Activated naive CD8-positive, alpha-beta T cell treated with anti-CD3 and anti-CD28 coated beads, Interleukin-2, amount 50 U/mL, for 24 hours (primary cell): ENCODE results near the gene IL1RL2.
A peak's percentile ranks its signal among the peaks of the same experiment; 100 is the strongest.

Experiments used
- ATAC-seq: fragments of 150-1000 bp; cut with Tn5 transposase; one replicate; pipeline ENCODE4 v1.10.0; 2021
- DNase-seq: peaks from one replicate; pipeline ENCODE4 v3.0.0; 2021
- H3K27ac Mint-ChIP-seq: one replicate; pipeline ENCODE4 v1.8.0; 2021; ENCODE audit warnings: mild to moderate bottlenecking, mixed read lengths
- H3K27me3 Mint-ChIP-seq: one replicate; pipeline ENCODE4 v1.8.0; 2021; ENCODE audit warnings: mixed read lengths
- H3K36me3 Mint-ChIP-seq: one replicate; pipeline ENCODE4 v1.8.0; 2021; ENCODE audit warnings: low read depth, mixed read lengths
- H3K4me1 Mint-ChIP-seq: one replicate; pipeline ENCODE4 v1.8.0; 2021; ENCODE audit warnings: mixed read lengths
- H3K4me3 Mint-ChIP-seq: one replicate; pipeline ENCODE4 v1.8.0; 2021; ENCODE audit warnings: mild to moderate bottlenecking, moderate library complexity, mixed read lengths
- H3K9me3 Mint-ChIP-seq: one replicate; pipeline ENCODE4 v1.8.0; 2021; ENCODE audit warnings: mixed read lengths

IL1RL2 gene

GRCh38 chr2:102271844-102272243 lies 85.0 kb downstream of the IL1RL2 start:
- Mint-ChIP-seq H3K27ac (no peak overlapping the region), H3K36me3 (no peaks in the 10 kb centered on the region), H3K9me3 (peaks cover 4% of the 10 kb centered on the region), H3K4me3 (peak overlapping the region; percentile 13), H3K27me3 (peaks cover 3% of the 10 kb centered on the region), H3K4me1 (peaks cover 35% of the 10 kb centered on the region)
- no peak for DNase-seq
- peak; percentile 80 for ATAC-seq

- Mint-ChIP-seq H3K4me1 (peaks cover 46% of the 10 kb centered on the region), H3K27ac (no peak overlapping the region), H3K9me3 (peaks cover 4% of the 10 kb centered on the region), H3K27me3 (peaks cover 3% of the 10 kb centered on the region), H3K4me3 (no peak overlapping the region), H3K36me3 (no peaks in the 10 kb centered on the region)
- DNase-seq (no peak), ATAC-seq (no peak)
Measured at GRCh38 chr2:102273619-102274211, 86.9 kb downstream of the IL1RL2 start.

- H3K27me3 Mint-ChIP-seq, result peaks cover 5% of the 10 kb centered on the region
- no peaks in the 10 kb centered on the region for H3K36me3 Mint-ChIP-seq
- peaks cover 4% of the 10 kb centered on the region for H3K9me3 Mint-ChIP-seq
- H3K4me1 Mint-ChIP-seq, result peaks cover 29% of the 10 kb centered on the region
- ATAC-seq, result no peak
- DNase-seq, result no peak
- H3K27ac Mint-ChIP-seq, result no peak overlapping the region
- H3K4me3 Mint-ChIP-seq, result no peak overlapping the region
Measured at GRCh38 chr2:102276549-102277201, 89.9 kb downstream of the IL1RL2 start.

- Mint-ChIP-seq H3K9me3 (peaks cover 4% of the 10 kb centered on the region), H3K4me1 (peaks cover 23% of the 10 kb centered on the region), H3K36me3 (no peaks in the 10 kb centered on the region), H3K27me3 (peaks cover 5% of the 10 kb centered on the region), H3K4me3 (no peak overlapping the region), H3K27ac (no peak overlapping the region)
- DNase-seq, result no peak
- no peak for ATAC-seq
Measured at GRCh38 chr2:102277202-102277700, 90.4 kb downstream of the IL1RL2 start.

- DNase-seq, result no peak
- Mint-ChIP-seq H3K4me1 (peaks cover 23% of the 10 kb centered on the region), H3K36me3 (no peaks in the 10 kb centered on the region), H3K9me3 (peaks cover 4% of the 10 kb centered on the region), H3K27ac (no peak overlapping the region), H3K4me3 (no peak overlapping the region), H3K27me3 (peaks cover 5% of the 10 kb centered on the region)
- no peak for ATAC-seq
Measured at GRCh38 chr2:102278720-102279390, 92.0 kb downstream of the IL1RL2 start.

GRCh38 chr2:102279391-102279735 lies 92.5 kb downstream of the IL1RL2 start:
- peaks cover 4% of the 10 kb centered on the region for H3K9me3 Mint-ChIP-seq
- no peak for DNase-seq

GRCh38 chr2:102282678-102283091 lies 95.9 kb downstream of the IL1RL2 start:
- ATAC-seq, result peak; percentile 54
- Mint-ChIP-seq H3K36me3 (no peaks in the 10 kb centered on the region), H3K9me3 (no peaks in the 10 kb centered on the region), H3K4me3 (no peak overlapping the region), H3K4me1 (peaks cover 6% of the 10 kb centered on the region), H3K27ac (no peak overlapping the region), H3K27me3 (peaks cover 2% of the 10 kb centered on the region)
- no peak for DNase-seq

More at GRCh38 chr2:102279391-102279735, 92.5 kb downstream of the IL1RL2 start:
- Mint-ChIP-seq H3K4me1 (peaks cover 23% of the 10 kb centered on the region), H3K4me3 (no peak overlapping the region), H3K36me3 (no peaks in the 10 kb centered on the region), H3K27ac (no peak overlapping the region), H3K27me3 (peaks cover 5% of the 10 kb centered on the region)
- no peak for ATAC-seq

GRCh38 chr2:102283996-102284395 lies 97.2 kb downstream of the IL1RL2 start:
- ATAC-seq (no peak), DNase-seq (no peak)
- H3K4me3 Mint-ChIP-seq, result no peak overlapping the region
- H3K27ac Mint-ChIP-seq, result no peak overlapping the region
- H3K36me3 Mint-ChIP-seq, result no peaks in the 10 kb centered on the region
- no peaks in the 10 kb centered on the region for H3K4me1 Mint-ChIP-seq
- no peaks in the 10 kb centered on the region for H3K9me3 Mint-ChIP-seq
- no peaks in the 10 kb centered on the region for H3K27me3 Mint-ChIP-seq

- no peak overlapping the region for H3K27ac Mint-ChIP-seq
- no peaks in the 10 kb centered on the region for H3K9me3 Mint-ChIP-seq
- H3K4me1 Mint-ChIP-seq, result no peaks in the 10 kb centered on the region
- no peaks in the 10 kb centered on the region for H3K36me3 Mint-ChIP-seq
- no peak for ATAC-seq
- H3K4me3 Mint-ChIP-seq, result no peak overlapping the region
- H3K27me3 Mint-ChIP-seq, result no peaks in the 10 kb centered on the region
- no peak for DNase-seq
Measured at GRCh38 chr2:102284611-102285010, 97.8 kb downstream of the IL1RL2 start.

- ATAC-seq (no peak), DNase-seq (no peak)
- H3K9me3 Mint-ChIP-seq, result no peaks in the 10 kb centered on the region
- H3K27ac Mint-ChIP-seq, result no peak overlapping the region
- no peaks in the 10 kb centered on the region for H3K27me3 Mint-ChIP-seq
- H3K36me3 Mint-ChIP-seq, result no peaks in the 10 kb centered on the region
- H3K4me1 Mint-ChIP-seq, result no peaks in the 10 kb centered on the region
- H3K4me3 Mint-ChIP-seq, result no peak overlapping the region
Measured at GRCh38 chr2:102285368-102285767, 98.5 kb downstream of the IL1RL2 start.

- ATAC-seq, result no peak
Measured at GRCh38 chr2:102286041-102286440, 99.2 kb downstream of the IL1RL2 start.

GRCh38 chr2:102289129-102289528 lies 102.3 kb downstream of the IL1RL2 start:
- no peak overlapping the region for H3K4me3 Mint-ChIP-seq
- no peaks in the 10 kb centered on the region for H3K9me3 Mint-ChIP-seq
- H3K27me3 Mint-ChIP-seq, result peaks cover 4% of the 10 kb centered on the region

More at GRCh38 chr2:102286041-102286440, 99.2 kb downstream of the IL1RL2 start:
- Mint-ChIP-seq H3K27ac (no peak overlapping the region), H3K9me3 (no peaks in the 10 kb centered on the region), H3K36me3 (no peaks in the 10 kb centered on the region), H3K27me3 (peaks cover 2% of the 10 kb centered on the region), H3K4me3 (no peak overlapping the region), H3K4me1 (peaks cover 3% of the 10 kb centered on the region)
- DNase-seq, result no peak

More at GRCh38 chr2:102289129-102289528, 102.3 kb downstream of the IL1RL2 start:
- Mint-ChIP-seq H3K4me1 (peaks cover 21% of the 10 kb centered on the region), H3K27ac (no peak overlapping the region), H3K36me3 (no peaks in the 10 kb centered on the region)
- DNase-seq (no peak), ATAC-seq (no peak)
